ENCODE data around the gene LHX3. TPM values are rescaled to one million over a fixed set of nuclear protein-coding genes. Genes with fewer than 3 reads are reported as not detected.

Gene LHX3
- total RNA-seq, 1 donor from 2014 or later, result 0.07 TPM

DNA sequence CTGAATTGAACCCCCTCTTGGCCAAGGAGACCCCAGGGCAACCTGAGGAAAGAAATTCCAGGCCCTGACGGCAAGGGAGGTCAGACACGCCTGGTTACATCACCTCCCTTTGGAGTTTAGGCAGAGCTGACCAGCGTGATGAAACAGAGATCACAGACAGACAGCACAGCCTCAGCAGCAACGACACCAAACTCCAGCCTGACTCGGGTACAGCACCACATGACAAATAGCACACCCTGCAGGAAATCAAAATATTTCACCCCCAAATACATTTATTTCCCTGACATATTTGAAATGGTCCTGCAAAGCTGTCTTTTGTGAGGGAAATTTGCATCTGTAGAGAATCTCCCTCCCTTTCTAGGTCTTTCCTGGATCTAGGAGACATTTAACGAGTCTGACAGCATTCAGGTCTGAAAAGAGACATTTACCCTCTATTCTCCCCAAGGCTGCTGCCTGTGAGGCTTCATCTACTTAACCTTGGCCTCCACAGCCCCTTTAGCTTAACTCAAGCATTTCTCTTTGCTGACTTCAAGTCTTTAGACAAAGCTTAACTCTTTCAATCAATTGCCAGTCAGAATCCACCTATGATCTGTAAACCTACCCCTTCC is 38.1 kb upstream of the LHX3 start:
- H3K4me3 Mint-ChIP-seq, result peak overlapping the region; percentile 97
- H3K36me3 Mint-ChIP-seq (ENCODE audit: low read depth), result no peaks in the 10 kb centered on the region
- no peaks in the 10 kb centered on the region for H3K9me3 Mint-ChIP-seq
- H3K27me3 Mint-ChIP-seq (ENCODE audit: low read depth), result no peaks in the 10 kb centered on the region
- TF ChIP-seq CTCF (conservative IDR thresholded peaks at IDR 0.05), result peak; percentile 15
- no peak overlapping the region for H3K27ac Mint-ChIP-seq (ENCODE audit: unreplicated experiment)
- DNase-seq (ENCODE audit: low read depth, low spot score), result no peak
- H3K4me1 Mint-ChIP-seq, result peaks cover 35% of the 10 kb centered on the region

- DNase-seq (ENCODE audit: low read depth, low spot score), result no peak
- peaks cover 35% of the 10 kb centered on the region for H3K4me1 Mint-ChIP-seq
- H3K9me3 Mint-ChIP-seq, result no peaks in the 10 kb centered on the region
- H3K36me3 Mint-ChIP-seq (ENCODE audit: low read depth), result no peaks in the 10 kb centered on the region
- no peak overlapping the region for H3K27ac Mint-ChIP-seq (ENCODE audit: unreplicated experiment)
- no peaks in the 10 kb centered on the region for H3K27me3 Mint-ChIP-seq (ENCODE audit: low read depth)
- no peak overlapping the region for H3K4me3 Mint-ChIP-seq
- no peak for TF ChIP-seq CTCF (conservative IDR thresholded peaks at IDR 0.05)
Observed at GRCh38 chr9:136242248-136242647, 37.3 kb upstream of the LHX3 start.

DNA sequence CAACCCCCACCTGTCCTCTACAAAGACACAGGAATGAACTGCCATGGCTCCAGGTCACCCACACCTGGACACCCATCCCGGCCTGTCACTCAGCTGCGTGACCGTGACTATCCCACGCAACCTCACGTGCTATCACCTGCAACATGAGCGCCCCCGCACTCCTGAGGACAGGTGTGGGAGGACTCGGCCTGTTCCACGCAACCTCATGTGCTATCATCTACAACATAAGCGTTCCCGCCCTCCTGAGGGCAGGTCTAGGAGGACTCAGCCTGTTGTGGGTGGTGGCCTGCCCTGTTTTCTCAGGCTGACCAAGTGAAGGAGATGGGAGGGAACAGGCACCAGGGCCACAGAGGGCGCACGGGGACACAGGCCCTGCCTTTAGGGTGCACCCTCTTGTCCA is 36.6 kb upstream of the LHX3 start:
- peaks cover 35% of the 10 kb centered on the region for H3K4me1 Mint-ChIP-seq
- no peaks in the 10 kb centered on the region for H3K36me3 Mint-ChIP-seq (ENCODE audit: low read depth)
- H3K9me3 Mint-ChIP-seq, result no peaks in the 10 kb centered on the region
- DNase-seq (ENCODE audit: low read depth, low spot score), result no peak
- no peak for TF ChIP-seq CTCF (conservative IDR thresholded peaks at IDR 0.05)
- H3K27me3 Mint-ChIP-seq (ENCODE audit: low read depth), result no peaks in the 10 kb centered on the region
- no peak overlapping the region for H3K27ac Mint-ChIP-seq (ENCODE audit: unreplicated experiment)
- peak overlapping the region; percentile 65 for H3K4me3 Mint-ChIP-seq

GRCh38 chr9:136240941-136241340 is 36.0 kb upstream of the LHX3 start:
- TF ChIP-seq CTCF (conservative IDR thresholded peaks at IDR 0.05), result no peak
- Mint-ChIP-seq H3K36me3 (ENCODE audit: low read depth) (no peaks in the 10 kb centered on the region), H3K27ac (ENCODE audit: unreplicated experiment) (no peak overlapping the region), H3K9me3 (no peaks in the 10 kb centered on the region), H3K4me3 (no peak overlapping the region), H3K27me3 (ENCODE audit: low read depth) (no peaks in the 10 kb centered on the region), H3K4me1 (peaks cover 32% of the 10 kb centered on the region)
- no peak for DNase-seq (ENCODE audit: low read depth, low spot score)

DNA sequence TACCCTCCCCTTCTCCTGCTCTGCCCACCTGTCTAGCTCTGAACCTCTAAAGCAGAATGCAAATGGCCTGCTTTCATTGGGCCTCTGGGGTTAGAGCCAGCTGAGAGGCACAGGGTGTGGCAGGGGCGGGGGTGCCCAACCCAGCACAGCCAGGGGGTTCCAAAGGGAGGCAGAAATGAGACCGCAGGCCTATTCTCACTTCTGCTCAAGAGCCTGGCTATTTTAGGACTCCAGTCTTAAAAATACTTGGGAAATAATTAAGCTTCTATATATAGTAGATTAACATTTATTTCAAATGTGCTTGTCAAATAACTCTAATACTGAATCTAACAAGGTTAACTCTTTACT is 35.0 kb upstream of the LHX3 start:
- H3K9me3 Mint-ChIP-seq, result no peaks in the 10 kb centered on the region
- H3K27me3 Mint-ChIP-seq (ENCODE audit: low read depth), result no peaks in the 10 kb centered on the region
- no peak overlapping the region for H3K27ac Mint-ChIP-seq (ENCODE audit: unreplicated experiment)
- H3K36me3 Mint-ChIP-seq (ENCODE audit: low read depth), result peaks cover 2% of the 10 kb centered on the region
- no peak overlapping the region for H3K4me3 Mint-ChIP-seq
- no peak for DNase-seq (ENCODE audit: low read depth, low spot score)
- H3K4me1 Mint-ChIP-seq, result peaks cover 29% of the 10 kb centered on the region
- no peak for TF ChIP-seq CTCF (conservative IDR thresholded peaks at IDR 0.05)
